WI38 (cell line): ENCODE results near the gene RASA2.

ENCODE experiments used
- H3K4me3 ChIP-seq: 2 replicates; pipeline ENCODE4 v1.5.1; 2011; ENCODE audit warnings: low read depth, mild to moderate bottlenecking, control low read depth, low read length
- CTCF ChIP-seq: IDR thresholded peaks from 2 replicates; pipeline ENCODE4 v1.5.1; 2012; ENCODE audit warnings: low read depth, mild to moderate bottlenecking, control low read depth, low read length

The RASA2 gene

DNA sequence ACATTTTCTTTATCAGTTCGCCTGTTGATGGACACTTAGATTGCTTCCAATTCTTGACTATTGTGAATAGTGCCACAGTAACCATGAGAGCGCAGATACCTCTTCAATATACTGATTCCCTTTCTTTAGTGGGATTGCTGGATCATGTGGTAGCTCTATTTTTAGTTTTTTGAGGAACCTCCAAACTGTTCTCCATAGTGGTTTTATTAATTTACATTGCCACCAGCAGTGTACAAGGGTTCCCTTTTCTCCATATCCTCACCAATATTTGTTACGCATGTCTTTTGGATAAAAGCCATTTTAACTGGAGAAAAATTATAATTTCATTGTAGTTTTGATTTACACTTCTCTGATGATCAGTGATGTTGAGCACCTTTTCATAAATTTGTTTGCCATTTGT, 59.3 kb downstream of the RASA2 start:
- H3K4me3 ChIP-seq: no peak overlapping the region
- no peak for TF ChIP-seq CTCF

DNA sequence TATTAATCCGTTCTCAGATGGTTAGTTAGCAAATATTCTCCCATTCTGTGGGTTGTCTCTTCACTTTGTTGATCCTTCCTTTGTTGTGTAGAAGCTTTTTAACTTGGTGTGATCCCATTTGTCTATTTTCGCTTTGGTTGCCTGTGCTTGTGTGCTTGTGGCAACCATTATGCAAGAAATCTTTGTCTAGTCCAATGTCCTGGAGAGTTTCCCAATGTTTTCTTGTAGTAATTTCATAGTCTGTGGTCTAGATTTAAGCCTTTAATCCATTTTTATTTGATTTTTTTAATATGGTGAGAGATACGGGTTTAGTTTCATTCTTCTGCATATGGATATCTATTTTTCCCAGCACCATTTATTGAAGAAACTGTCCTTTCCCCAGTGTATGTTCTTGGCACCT, 59.8 kb downstream of the RASA2 start:
- no peak overlapping the region for H3K4me3 ChIP-seq
- no peak for TF ChIP-seq CTCF

DNA sequence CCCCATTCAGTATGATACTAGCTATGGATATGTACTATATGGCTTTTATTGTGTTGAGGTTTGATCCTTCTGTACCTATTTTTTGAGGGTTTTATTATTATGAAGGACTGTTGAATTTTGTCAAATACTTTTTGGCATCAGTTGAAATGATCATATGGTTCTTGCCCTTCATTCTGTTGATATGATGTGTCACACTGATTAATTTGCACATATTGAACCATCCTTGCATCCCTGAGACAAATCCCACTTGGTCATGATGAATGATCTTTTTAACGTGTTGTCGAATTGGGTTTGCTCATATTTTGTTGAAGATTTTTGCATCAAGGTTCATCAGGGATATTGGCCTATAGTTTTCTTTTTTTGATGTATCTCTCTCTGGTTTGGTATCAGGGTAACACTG, 61.0 kb downstream of the RASA2 start:
- no peak for TF ChIP-seq CTCF
- no peak overlapping the region for H3K4me3 ChIP-seq

DNA sequence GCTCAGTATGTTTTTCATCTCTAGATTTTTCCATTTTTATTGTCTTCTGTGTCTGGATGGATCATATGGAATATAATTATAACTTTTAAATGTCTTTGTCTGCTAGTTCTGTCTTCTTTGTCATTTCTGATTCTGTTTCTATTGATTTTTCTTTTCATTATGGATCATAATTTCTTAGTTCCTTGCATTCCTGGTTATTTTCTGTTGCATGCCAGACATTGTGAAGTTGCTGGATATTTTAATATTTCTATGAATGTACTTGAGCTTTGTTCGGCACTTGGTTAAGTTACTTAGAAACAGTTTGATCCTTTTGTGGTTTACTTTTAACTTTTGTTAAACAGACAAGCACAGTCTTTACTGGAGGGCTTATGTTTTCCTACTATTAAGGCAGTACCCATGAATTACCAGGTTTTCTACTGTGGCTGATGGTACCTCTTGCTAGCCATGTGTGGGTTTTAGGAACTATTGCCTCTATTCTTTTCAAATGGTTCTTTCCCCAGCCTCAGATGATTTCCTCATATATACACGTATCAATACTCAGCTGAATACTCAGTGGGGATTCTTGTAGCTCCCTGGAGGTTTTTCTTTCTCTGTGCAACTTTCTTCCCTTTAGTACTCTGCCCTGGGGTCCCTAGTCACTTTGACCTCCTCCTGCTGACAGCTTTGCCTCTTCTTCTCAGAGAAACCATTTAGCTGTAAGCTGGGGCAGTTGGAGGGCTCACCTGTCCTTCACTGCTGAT, 64.3 kb downstream of the RASA2 start:
- no peak for TF ChIP-seq CTCF
- no peak overlapping the region for H3K4me3 ChIP-seq

DNA sequence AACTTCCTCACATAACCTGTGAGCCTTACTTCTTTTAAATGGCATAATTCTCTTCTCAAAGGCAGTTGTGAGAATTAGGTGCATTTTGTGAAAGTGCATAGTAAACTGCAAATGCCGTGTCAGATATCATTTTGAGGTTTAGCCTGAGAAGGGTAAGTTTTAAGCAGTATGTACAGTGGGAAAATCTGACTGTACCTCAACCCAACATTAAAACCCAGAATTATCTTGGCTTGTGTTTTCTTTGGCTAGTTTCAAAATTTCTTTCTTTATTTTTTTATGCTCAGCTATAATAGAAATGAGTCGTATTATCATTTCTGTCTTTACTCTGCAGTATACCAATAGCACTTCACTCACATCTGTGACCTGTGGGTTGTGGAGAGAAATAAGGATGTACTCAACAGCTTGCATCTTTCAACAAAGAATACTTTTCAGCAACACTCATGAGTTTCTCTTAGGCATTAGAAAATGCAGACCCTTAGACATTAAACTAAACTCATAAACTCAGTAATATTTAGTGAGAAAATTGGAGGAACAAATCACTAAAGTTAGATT, 65.7 kb downstream of the RASA2 start:
- no peak for TF ChIP-seq CTCF

DNA sequence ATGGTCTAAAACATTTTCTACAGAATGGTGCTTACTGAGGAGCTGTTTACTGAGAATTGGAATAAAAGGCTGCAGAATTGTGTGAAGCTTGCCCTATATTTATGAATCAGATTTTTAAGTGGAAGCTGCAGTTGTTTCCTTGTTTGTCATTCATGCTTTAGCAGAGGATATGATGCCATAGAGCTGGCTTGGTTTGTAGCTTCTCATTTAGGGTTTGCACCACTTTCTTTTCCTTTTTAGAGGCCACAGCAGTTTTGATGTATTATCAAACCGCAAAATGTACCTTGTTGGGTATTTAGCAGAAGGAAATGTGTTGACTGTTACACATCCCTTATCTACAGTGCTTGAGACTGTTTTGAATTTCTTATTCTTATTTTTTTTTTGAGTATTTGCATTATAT, 66.2 kb downstream of the RASA2 start:
- no peak overlapping the region for H3K4me3 ChIP-seq

More for the DNA sequence above, 65.7 kb downstream of the RASA2 start:
- H3K4me3 ChIP-seq: no peak overlapping the region

DNA sequence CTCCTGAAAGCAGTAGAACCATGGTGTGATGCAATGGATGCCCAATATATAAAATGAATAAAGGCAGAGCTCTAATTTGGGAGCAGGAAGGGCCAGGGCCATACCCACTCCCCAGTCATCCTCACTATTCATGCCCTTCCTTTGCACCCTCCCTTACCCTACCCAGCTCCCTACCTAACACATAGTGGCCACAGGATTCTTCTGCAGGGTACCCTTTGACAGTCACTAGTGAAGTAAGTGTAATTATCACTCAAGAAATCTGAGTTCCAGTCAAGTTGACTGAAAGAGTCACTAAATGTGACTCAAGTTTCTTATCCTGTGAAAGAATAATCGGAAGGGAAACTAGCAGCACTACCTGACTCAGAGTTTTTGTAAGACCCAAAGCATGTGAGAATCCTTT, 69.2 kb downstream of the RASA2 start:
- no peak for TF ChIP-seq CTCF
- no peak overlapping the region for H3K4me3 ChIP-seq

More for the DNA sequence above, 66.2 kb downstream of the RASA2 start:
- TF ChIP-seq CTCF: no peak
